ENCODE results near the gene OR2V1.

DNA sequence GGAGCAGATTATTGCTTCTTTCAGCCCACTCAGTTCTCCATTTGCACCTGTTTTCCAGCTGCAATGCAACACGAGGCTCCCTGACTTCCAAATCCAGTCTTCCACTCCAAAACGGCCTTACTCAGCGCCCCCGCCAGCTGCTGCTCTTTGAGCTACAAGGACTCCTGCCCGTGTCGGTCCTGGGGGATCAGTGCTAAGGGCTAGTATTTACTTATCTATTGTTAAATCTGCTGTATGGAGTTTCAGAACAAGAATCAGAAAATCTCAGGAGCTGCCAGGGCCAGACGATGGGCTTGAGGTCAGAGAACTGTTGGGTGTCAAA lies 44.1 kb downstream of the OR2V1 start:
- TF ChIP-seq, protein P1, sequence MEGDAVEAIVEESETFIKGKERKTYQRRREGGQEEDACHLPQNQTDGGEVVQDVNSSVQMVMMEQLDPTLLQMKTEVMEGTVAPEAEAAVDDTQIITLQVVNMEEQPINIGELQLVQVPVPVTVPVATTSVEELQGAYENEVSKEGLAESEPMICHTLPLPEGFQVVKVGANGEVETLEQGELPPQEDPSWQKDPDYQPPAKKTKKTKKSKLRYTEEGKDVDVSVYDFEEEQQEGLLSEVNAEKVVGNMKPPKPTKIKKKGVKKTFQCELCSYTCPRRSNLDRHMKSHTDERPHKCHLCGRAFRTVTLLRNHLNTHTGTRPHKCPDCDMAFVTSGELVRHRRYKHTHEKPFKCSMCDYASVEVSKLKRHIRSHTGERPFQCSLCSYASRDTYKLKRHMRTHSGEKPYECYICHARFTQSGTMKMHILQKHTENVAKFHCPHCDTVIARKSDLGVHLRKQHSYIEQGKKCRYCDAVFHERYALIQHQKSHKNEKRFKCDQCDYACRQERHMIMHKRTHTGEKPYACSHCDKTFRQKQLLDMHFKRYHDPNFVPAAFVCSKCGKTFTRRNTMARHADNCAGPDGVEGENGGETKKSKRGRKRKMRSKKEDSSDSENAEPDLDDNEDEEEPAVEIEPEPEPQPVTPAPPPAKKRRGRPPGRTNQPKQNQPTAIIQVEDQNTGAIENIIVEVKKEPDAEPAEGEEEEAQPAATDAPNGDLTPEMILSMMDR (IDR thresholded peaks at IDR 0.05; ENCODE audit: low read depth, low read length), result no peak
- no peak for TF ChIP-seq EZH2phosphoT487 (IDR thresholded peaks at IDR 0.05; ENCODE audit: low read depth)

Data from OCI-LY3 (cell line).